Stimulated activated CD4-positive, alpha-beta T cell treated with anti-CD3 and anti-CD28 coated beads, Interleukin-15, amount 100 ng/mL, for 1 hour (primary cell): ENCODE measurements around the gene KLHL29.

Experiments used
- DNase-seq, 2 donors: peaks; one replicate each; pipeline ENCODE4 v3.0.0-alpha.2; 2020; ENCODE audit warnings: low read depth in 1 of 2, low spot score in 1 of 2

KLHL29 gene

DNA sequence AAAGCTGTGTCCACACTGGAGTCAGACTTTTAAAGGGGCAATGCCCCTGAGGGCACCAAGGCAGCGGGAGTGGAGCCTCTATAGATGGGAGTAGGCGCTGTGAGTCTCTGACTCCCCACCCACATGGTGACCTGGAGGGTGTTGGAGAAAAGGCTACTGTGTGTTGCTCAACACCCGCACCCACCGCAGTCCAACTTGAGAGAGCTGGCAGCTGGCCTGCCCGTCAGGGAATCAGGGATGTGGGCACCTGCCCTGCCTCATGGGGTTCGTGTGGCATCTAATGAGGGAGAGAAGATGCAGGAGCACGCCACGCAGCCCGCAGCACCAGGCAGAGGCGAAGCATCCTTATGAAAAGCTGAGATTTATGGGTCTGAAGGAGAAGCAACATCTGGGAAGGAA lies 84.2 kb downstream of the KLHL29 start:
- no peak for DNase-seq

DNA sequence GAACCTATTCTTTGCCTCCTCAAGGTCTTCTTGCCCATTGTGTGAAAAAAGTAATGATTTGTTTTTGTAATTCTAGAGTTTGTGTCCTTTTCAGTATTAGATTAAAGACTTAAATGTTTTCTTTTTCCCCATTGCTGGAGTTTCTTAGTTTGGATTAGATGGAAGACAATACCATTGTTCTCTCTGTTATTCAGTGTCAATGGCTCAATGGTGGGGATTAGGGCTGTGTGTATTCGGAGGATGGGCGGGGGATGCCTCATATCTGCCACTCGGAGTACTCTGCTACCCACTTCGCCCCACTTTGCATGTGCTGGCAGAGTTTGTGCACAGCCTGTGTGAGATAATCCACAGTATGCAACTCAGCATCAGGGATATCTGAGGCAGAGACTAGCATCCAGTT lies 90.1 kb downstream of the KLHL29 start:
- no peak for DNase-seq

DNA sequence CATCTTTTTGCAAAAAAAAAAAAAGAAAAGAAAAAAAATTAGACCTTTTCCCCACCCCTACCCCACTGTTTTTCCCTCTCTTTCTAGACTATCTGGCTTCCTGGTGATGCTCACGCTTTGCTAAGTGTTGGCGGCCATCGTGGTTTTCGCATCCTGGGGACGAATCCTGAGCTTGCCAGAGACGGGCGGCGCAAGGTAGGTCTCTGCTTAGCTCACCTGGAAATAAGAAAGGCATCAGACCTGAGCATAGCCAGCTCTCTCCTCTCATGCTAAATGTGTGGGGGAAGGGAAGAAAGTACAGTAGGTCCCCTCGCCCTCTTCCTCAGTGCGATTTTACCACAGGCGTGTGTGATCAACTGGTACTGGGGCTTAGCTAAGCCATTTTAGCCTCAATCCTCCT lies 90.5 kb downstream of the KLHL29 start:
- no peak for DNase-seq

DNA sequence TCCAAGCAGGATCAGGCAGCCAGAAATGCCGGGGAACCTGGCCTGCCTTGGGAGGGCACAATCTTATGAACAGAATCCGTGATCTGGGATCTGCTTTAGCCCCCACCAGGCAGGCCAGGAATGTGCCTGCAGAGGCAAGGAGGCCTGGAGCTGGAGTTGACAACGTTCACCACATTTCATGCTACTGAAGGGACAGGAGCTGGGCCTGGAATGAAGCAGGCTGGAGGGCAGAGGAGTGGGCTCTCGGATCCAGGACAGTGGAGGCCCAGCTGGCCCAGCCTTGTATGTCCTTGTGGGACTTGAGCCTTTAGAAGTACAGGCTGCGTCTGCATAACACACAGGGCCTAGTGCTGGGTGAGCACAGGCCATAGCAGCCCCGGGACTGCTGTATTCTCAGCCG lies 91.8 kb downstream of the KLHL29 start:
- no peak for DNase-seq

DNA sequence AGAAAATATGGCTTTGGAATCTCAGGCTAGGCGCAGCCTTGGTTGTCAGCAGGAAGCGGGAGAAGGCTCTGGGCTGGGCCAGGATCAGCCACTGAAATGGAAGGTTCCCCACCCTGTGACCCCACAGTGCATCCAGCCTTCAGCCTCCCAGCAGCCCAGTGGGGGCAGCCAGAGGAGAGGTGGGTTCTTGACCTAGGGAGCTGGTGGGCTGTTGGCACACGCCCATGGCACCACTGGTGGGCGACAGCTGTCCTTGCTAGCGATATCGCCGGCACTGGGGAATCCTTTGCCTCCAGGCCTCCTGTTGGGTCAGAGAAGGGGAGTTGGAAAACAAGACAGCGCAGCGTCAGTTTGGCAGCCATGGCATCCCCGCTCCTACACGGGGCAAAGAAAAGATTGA lies 92.4 kb downstream of the KLHL29 start:
- no peak for DNase-seq

DNA sequence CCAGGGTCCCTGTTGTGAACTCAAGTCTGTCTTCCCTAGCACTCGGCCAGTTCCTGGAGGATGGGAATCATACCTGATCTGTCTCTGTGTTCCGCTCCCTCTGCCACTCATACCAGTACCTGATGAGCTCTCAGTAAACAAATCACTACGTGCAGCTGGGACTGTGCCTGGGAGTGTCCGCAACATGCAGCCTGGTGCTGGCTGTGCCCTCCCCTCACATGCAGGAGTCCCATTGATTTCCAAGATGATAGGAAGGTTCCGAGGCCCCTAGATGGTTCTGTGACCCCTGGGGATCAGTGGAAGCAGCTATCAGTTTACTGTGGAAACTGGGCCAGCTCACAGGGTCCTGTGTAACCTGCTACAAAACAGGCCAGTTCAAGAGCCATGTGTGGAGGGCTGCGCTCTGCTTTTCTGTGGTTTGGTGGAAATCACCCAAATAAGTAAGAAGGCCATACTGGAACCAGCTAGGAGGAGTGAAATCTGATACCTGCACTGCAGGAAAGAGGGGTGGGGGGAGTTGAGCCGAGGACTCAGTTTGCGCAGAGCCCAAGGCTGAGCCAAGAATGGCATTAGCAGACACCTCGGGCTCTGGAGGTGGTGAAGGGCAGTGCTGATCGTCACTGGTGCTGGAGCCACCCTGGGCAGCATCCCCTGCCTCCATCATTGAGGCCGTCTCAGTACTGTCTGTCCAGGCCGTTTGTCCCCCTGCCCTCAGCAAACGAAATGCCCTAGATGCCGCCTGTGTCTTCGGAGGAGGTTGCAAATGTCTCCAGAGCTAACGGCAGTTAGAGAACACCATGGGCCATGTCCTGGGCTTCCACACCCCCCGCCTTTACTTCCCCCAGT lies 93.3 kb downstream of the KLHL29 start:
- no peak for DNase-seq

DNA sequence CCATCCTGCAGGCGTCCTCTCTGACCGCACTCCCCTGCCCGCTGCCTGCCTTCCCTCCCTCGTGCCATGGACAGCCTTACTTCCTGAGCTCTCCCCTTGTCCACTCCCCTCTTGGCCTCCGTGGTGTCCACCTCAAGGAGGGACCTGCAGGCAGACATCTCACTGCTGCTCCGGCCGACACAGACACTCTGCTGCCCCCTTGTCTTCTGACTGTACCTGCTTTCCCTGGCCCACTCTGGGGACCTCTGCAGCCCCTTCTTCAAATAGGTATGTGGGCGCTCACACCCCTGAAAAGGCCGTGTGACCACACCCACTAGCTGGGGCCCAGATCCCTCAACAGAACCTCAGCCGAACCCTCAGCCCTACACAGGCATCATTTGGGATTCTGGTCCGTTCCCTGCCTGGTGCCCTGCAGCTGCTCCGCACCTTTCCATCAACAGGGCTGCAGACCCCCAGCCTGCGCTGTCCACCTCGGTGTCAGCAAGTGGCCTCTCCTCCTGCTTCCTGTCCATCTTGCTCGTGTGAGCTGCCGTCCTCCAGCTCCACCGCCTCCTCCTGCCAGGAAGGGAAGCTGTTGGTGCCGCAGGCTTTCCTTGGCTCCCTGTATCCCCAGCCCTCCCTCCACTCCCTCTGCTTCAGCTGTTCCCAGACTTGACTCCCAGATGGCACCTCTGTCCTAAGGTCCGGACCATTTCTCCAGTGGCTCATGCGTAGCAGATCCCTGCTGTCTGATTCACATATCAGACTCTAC lies 94.1 kb downstream of the KLHL29 start:
- no peak for DNase-seq

DNA sequence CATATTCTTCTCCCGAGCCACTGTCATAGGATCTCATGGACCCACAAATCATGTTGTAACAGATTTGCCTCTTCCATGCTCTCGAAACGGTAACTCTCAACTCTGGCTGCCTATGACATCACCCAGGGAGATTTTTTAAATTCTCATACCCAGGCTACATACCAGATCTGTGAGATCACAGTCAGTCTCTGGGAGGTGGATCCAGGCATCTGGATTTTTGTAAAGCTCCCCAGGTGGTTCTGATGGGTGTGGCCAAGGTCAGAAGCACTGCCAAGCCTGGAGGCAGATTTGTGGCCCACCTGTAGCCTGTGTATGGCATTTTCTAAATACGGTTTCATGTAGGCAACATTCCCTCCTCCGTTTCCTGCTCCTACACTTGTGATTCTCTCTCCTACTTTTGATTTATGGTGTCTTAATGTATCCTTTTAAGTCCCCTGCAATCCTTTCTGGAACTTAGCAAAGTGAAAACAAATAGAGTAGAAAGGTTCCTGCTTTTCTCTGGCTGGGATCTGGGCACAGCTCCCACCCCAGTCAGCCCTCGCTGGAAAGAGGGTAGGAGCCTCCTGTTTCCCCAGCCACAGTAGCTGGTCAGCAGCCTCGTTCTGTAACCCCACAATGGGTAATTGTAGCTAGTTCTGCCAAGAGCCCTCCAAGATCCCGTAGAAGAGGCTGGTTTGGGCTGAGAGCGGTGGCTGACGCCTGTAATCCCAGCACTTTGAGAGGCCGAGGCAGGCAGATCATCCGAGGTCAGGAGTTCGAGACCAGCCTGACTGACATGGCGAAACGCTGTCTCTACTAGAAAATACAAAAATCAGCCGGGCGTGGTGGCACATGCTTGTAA lies 96.2 kb downstream of the KLHL29 start:
- DNase-seq = no peak

DNA sequence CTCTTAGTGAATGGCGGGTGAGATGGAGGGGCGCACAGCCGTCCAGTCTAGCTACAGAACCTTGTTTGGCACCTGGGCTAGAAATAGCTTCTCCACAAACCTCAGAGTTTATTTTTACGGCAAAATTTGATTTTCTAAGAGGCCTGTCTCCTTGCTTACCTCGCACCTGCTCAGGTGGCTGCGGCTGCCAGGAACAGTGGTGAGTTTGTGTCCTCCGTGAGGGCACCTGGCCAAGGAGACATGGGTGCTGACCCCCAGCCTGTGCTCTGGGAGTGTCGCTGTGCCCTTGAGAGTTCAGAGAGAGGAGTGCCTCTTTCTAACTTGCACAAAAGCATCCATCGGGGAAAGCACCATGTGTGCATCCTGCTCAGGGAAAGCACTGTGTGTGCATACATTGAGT lies 97.2 kb downstream of the KLHL29 start:
- no peak for DNase-seq

DNA sequence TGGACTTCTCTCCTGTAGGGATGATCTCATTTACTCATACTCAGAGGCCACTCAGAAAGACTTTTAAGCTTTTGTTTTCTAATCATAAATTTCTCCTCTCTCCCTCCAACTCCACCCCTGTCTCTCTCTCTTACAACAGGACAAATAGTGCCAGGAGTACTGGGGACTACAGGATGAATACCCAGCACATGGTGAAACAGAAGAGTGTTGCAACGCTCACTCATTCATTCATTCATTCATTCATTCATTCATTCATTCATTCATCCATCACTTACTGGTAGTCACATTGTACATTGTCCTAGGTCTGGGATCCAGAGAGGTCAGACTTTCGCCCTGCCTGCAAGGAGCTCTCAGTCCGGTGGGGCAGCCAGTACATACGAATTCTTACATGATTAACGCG lies 97.6 kb downstream of the KLHL29 start:
- DNase-seq = no peak

DNA sequence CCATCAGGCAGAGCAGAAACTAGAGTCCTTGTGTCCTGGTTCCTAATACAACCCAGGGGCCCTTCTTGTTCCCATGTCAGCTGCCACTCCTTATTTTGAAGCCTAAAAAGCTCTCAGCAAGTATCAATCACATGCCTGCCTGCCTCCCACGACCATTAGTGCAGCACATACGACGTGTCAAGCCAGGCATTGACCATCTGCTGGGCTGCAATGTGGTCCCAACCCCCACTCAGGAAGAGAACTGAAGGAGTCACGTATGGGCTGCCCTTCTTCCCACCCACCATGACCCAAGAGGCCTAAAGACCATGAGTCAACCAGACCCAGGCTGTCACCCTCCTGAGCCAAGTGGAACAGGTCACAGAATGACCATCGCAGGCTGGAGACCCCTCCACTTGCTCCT lies 98.8 kb downstream of the KLHL29 start:
- no peak for DNase-seq

DNA sequence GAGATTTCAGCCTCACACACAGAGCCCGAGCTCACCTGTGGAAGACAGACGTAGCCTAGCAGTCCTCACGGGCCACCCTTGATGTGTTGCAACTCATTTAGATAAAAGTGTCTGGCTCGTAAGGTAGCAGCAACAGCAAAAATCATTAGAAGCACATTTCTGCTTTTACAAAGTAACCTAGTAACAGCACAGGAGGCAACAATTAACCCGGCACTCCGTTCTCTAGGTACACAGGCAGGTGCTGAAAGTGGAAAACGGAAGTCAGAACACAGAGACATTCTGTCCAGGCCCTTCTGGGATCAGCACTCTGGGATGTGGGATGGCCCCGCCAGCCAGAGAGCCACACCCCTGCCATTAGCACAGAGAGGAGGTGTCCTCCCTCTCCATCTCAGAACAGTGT lies 99.3 kb downstream of the KLHL29 start:
- no peak for DNase-seq

DNA sequence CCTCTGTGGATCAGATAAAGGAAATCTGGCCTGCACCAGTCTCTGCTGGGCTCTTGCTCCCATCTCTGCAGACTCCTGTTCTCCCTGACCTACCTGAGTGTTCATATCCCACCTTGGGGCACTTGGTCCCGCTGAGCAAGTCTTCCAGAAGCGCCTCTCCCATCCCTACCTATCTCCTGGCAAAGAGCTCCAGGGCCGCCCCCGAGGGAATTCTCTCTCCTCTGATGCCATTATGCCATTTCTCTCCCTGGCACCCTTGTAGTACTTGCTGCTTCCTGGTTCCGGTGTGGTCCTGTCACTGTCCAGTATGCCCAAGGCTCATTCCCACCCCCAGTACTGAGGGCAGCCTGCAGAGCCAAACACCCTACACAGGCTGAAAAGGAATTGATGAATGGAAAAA lies 99.8 kb downstream of the KLHL29 start:
- DNase-seq = no peak

DNA sequence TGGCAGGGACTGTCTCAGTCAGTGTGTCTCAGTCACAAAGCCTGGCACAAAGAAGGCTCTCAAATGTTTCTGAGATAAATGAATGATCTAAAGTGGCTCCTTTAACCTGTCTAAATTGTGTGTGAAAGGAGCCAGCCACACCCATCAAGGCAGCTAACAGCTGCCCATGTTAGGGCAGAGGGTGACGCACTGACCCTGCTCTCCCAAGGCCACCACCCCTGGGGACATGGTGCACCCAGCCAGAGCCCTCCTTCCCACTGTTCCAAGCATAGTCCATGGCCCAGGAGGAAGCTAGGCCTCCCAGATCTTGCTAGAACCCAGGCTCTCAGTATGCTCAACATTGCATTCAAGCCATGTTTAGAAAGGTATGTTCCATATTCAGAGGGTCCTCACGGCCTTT lies 100.3 kb downstream of the KLHL29 start:
- no peak for DNase-seq

DNA sequence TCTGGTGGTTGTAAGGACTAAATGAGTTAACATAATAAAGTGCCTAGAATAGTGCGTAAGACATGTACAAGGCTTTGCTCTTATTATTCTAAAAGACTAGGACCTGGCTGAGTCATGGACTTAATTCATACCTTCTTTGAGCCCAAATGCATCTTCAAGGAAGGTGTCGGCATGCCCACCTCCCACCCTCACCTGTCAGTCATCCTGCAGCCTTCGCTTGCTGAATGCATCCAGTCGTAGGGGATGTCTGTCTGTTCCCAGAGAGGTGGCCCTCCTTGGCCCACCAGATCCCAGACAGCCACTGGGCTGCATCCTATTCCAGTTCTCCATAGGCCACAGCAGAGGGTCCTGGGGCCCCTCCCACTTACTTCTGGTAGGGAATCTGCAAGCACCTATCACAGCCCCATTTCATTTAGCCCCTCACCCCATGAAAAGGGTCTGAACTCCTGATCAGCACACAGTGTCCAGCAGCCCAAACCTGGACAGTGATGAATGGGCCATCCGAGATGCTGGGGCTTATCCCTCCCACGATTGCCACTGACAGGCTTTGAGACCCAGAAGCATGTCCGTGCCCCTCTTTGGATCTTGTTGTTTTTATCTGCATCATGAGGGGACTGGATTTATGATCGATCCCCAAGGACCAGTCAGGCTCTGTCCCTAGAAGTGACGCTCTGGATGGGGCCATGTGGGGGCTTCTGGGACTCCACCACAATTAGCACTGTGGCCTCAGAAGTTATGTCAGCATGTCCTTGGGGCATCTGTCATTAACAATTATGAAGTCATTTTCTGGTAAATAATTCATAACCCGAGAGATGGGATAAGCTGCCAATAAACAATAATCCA lies 101.1 kb downstream of the KLHL29 start:
- DNase-seq = no peak

DNA sequence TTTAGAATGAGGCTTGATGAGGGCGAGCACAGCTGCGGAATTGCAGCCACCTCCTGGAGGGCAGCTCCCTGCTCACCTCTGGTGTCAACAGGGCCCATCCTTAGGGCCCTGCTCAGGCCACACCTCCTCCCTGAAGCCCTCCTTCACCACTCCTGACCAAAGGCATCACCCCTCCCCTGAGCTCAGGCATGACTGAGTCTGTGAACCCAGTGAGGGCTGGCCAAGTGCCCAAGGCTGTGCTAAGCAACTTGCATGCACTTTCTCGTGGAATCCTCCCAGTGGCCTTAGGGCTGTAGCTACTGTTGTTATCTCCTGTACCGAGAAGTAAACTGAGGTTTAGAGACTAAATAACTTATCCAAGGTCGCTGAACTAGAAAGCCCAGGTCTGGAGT lies 101.7 kb downstream of the KLHL29 start:
- no peak for DNase-seq

DNA sequence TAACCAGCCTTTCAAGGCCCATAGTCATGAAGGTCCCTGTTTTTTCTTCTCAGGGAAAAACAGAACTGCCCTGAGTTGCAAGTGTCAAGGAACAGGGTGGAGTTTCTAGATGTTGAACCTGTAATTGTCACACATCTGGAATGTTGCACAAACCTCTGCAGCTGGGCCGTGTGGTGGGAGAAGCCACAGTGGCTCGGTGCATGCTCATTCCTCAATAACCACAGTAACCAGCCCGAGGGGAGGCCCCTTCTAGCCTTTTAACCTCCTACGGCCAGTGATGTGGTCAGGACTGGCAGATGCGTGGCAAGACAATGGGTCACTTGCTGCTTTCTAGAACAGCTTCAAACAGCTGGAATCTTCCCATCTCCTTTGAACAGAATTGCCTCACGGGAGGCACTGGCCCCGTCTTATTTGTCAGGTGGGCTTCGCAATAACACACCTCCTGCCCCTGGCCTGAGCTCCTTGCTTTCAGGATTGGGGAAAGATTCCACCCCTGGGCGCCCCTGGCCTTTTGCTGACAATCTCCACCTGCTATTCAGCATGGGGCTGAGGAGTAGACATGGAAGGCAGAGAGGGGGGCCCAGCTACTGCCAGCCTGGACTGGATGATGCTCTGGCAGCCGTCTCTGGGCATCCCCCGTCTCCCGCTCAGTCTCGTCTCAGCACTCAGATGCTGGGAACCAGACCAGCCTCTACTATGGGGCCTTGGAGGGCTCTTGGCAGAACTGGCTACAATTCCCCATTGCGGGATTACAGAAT lies 102.9 kb downstream of the KLHL29 start:
- no peak for DNase-seq

DNA sequence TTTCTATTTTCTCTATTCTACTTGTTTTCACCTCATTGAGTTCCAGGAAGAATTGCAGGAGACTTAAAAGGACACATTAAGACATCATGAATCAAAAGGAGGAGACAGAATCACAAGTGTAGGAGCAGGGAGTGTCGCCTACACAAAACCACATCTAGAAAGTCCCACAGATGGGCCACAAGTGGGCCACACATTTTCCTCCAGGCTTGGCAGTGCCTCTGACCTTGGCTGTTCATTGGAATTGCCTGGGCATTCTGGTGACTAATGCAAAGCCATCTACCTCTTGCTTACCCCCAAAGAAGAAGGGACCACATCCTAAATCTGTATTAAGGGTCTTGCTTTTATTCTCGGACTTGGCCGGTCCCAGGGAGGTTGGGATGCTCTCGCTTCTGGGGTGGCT lies 103.6 kb downstream of the KLHL29 start:
- DNase-seq = no peak

DNA sequence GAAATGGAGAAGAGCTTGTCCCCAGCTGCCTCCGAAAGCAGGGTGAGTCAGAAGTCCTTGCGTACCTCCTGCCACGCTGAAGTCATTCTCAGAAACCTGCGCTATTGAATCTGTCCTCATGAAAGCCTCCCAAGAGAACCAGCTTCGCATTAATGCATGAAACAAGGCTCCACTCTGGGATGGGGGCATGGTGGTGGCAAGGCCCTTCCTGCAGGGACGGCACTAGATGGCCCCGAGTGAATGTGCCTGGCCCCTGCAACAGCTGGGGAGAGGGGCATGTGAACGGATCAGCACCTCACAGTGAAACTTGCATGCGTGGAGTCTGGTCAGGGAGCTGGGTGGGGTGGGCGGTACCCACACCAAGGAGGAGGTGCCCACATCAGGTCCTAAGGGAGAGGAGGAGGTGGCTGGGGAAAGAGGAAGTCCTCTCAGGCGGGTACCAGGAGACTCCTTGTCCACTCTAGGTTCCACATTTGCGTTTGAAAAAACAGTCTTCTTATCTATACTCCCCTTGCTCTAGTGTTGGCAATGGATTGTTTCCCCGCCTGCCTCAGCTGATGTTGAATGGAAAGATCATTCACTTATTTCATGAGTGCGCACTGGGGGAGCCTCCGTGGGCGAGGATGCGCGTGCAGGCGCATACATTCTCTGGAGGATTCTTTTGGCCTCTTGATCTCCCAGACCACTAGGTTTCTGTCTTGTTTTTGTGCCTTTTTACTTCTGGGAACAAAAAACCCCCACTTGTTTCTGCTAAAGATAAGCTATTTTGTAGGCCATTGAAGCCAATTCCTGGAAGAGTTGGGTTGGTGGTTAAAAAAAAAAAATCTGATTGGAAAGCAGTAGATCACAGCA lies 104.7 kb downstream of the KLHL29 start:
- no peak for DNase-seq
